PC-9 (cell line): ENCODE measurements around the gene MSH5. TPM values are rescaled to one million over a fixed set of nuclear protein-coding genes. Genes with fewer than 3 reads are reported as not detected.

ENCODE experiments used
- BruUV-seq: library from RNA; stranded (reverse); fragments of 400-500 nt; replicated peaks from 2 replicates; lab custom pipeline; 2021; lab: Mats Ljungman, UMichigan
- CTCF ChIA-PET: fragments of 300-600 bp; sonication (Branson Sonifier 250); formaldehyde crosslinking; loops from one replicate; lab custom pipeline; 2022; ENCODE audit warnings: antibody characterized with exemption; lab: Charles Lee
- POLR2A ChIA-PET: fragments of 300-600 bp; sonication (Branson Sonifier 250); formaldehyde crosslinking; loops from one replicate; lab custom pipeline; 2022; ENCODE audit warnings: antibody characterized with exemption; ENCODE audit not compliant: unreplicated experiment; lab: Charles Lee
- DNase-seq, 2 experiments: peaks; one replicate each; pipeline versions ENCODE4 v3.0.0 to v3.0.0-alpha.2; 2015 to 2022; ENCODE audit warnings: mixed read lengths in 1 of 2
- H2AFZ ChIP-seq: fragments of 200-600 bp; sonication (generic); 2 replicates; pipeline ENCODE4 v1.8.1; 2017; ENCODE audit warnings: antibody characterized with exemption
- H3F3A ChIP-seq: fragments of 200-600 bp; sonication (generic); 2 replicates; pipeline ENCODE4 v1.8.1; 2017; ENCODE audit warnings: antibody characterized with exemption, mild to moderate bottlenecking, low read depth; ENCODE audit not compliant: insufficient read depth
- H3K27ac ChIP-seq: fragments of 200-600 bp; sonication (generic); 2 replicates; pipeline ENCODE4 v1.6.1; 2016; ENCODE audit warnings: mixed run types
- H3K27me3 ChIP-seq: fragments of 200-600 bp; sonication (generic); 2 replicates; pipeline ENCODE4 v1.6.1; 2016; ENCODE audit warnings: low read depth, mixed run types; ENCODE audit not compliant: insufficient read depth
- H3K36me3 ChIP-seq: fragments of 200-600 bp; sonication (generic); 2 replicates; pipeline ENCODE4 v1.6.1; 2016; ENCODE audit warnings: low read depth, mixed run types
- H3K4me1 ChIP-seq: fragments of 200-600 bp; sonication (generic); replicated peaks from 2 replicates; pipeline ENCODE4 v1.6.1; 2016; ENCODE audit warnings: mixed run types; ENCODE audit not compliant: insufficient read depth
- H3K4me2 ChIP-seq: fragments of 200-600 bp; sonication (generic); 2 replicates; pipeline ENCODE4 v1.6.1; 2017; ENCODE audit warnings: mixed run types
- H3K4me3 ChIP-seq: fragments of 200-600 bp; sonication (generic); 2 replicates; pipeline ENCODE4 v1.6.1; 2016; ENCODE audit warnings: mixed run types
- H3K79me2 ChIP-seq: fragments of 200-600 bp; sonication (generic); 2 replicates; pipeline ENCODE4 v1.6.1; 2017; ENCODE audit warnings: low read depth, mixed run types
- H3K9me2 ChIP-seq: fragments of 200-600 bp; sonication (generic); 2 replicates; pipeline ENCODE4 v1.8.1; 2017; ENCODE audit warnings: mild to moderate bottlenecking; ENCODE audit not compliant: insufficient read depth
- H3K9me3 ChIP-seq: fragments of 200-600 bp; sonication (generic); 2 replicates; pipeline ENCODE4 v1.8.1; 2016; ENCODE audit warnings: low read depth; ENCODE audit not compliant: insufficient read depth
- H4K20me1 ChIP-seq: fragments of 200-600 bp; sonication (generic); 2 replicates; pipeline ENCODE4 v1.8.1; 2017; ENCODE audit not compliant: insufficient read depth
- CTCF ChIP-seq: fragments of 200-600 bp; sonication (generic); conservative IDR thresholded peaks from 2 replicates; pipeline ENCODE4 v1.6.1; 2017; ENCODE audit warnings: mixed run types, antibody characterized with exemption, mild to moderate bottlenecking, moderate library complexity
- EZH2 ChIP-seq: fragments of 200-600 bp; sonication (generic); IDR thresholded peaks from 2 replicates; pipeline ENCODE4 v1.8.0; 2017; ENCODE audit warnings: antibody characterized with exemption, low read depth
- intact Hi-C: fragments of 100-400 bp; cut with micrococcal nuclease; formaldehyde crosslinking; loops from one replicate; pipeline ENCODE4 v1.10.0; 2022; ENCODE audit not compliant: unreplicated experiment
- total RNA-seq: library from RNA; stranded (reverse); gene quantifications from 2 replicates; pipeline ENCODE4 v1.2.3, GENCODE V29; 2021

Gene MSH5
- total RNA-seq, 1 experiment from 2014 or later: 50.0 TPM

- Histone ChIP-seq H3K4me1 (no peaks in the 10 kb centered on the region; the same call in 1 of the 2 replicates), H3K27ac (no peak overlapping the region), H3F3A (no peaks in the 10 kb centered on the region), H3K4me3 (no peak overlapping the region), H3K27me3 (no peaks in the 10 kb centered on the region), H3K79me2 (no peaks in the 10 kb centered on the region), H3K36me3 (no peaks in the 10 kb centered on the region), H4K20me1 (no peaks in the 10 kb centered on the region), H3K4me2 (no peak overlapping the region), H3K9me3 (no peaks in the 10 kb centered on the region), H3K9me2 (no peaks in the 10 kb centered on the region), H2AFZ (no peak overlapping the region)
- intact Hi-C loops: no loop called here
- BruUV-seq: no TSS peak
- no peak for TF ChIP-seq EZH2
- no peak for TF ChIP-seq CTCF
- ChIA-PET CTCF (interaction anchor here (0.5 kb wide), 1 partner anchor 17 kb away, joined by 3 read pairs; no protein-coding TSS in a partner anchor), POLR2A (no interaction called here)
- no peak for DNase-seq
These were observed 29.1 kb upstream of the MSH5 start for GRCh38 chr6:31710523-31711219.

- ChIA-PET POLR2A (no interaction called here), CTCF (interaction anchor here (0.5 kb wide), 2 partner anchors 17 to 59 kb away, joined by 3 to 15 read pairs; no protein-coding TSS in a partner anchor)
- Histone ChIP-seq H3K4me2 (no peak overlapping the region), H3K9me2 (no peaks in the 10 kb centered on the region), H4K20me1 (no peaks in the 10 kb centered on the region), H3K27me3 (no peaks in the 10 kb centered on the region), H3K27ac (no peak overlapping the region), H3K4me3 (no peak overlapping the region), H3K79me2 (no peaks in the 10 kb centered on the region), H3F3A (no peaks in the 10 kb centered on the region), H2AFZ (no peak overlapping the region), H3K9me3 (no peaks in the 10 kb centered on the region), H3K4me1 (no peaks in the 10 kb centered on the region; the same call in 1 of the 2 replicates), H3K36me3 (no peaks in the 10 kb centered on the region)
- no peak for DNase-seq
- intact Hi-C loops: no loop called here
- TF ChIP-seq CTCF: no peak
- TF ChIP-seq EZH2: no peak
- BruUV-seq: no TSS peak
These were observed 28.6 kb upstream of the MSH5 start for GRCh38 chr6:31711233-31711632.

- ChIA-PET POLR2A (interaction anchor here (0.5 kb wide), 1 partner anchor 108 kb away, joined by 14 read pairs; no protein-coding TSS in a partner anchor), CTCF (interaction anchor here (1.1 kb wide), 1 partner anchor 27 kb away, joined by 3 read pairs; the partner anchor contains the start of gene MSH5)
- Histone ChIP-seq H3K4me3 (no peak overlapping the region), H3K9me3 (no peaks in the 10 kb centered on the region), H3K4me1 (peaks cover 2% of the 10 kb centered on the region), H3K9me2 (no peaks in the 10 kb centered on the region), H3K4me2 (no peak overlapping the region), H3K36me3 (no peaks in the 10 kb centered on the region), H3F3A (peaks cover under 1% of the 10 kb centered on the region; the same call in 1 of the 2 replicates), H2AFZ (no peak overlapping the region), H3K27ac (no peak overlapping the region), H3K27me3 (no peaks in the 10 kb centered on the region), H4K20me1 (no peaks in the 10 kb centered on the region), H3K79me2 (no peaks in the 10 kb centered on the region)
- TF ChIP-seq CTCF: peak; percentile 33; the same call in 1 of the 2 replicates
- no peak for TF ChIP-seq EZH2
- no TSS peak for BruUV-seq
- no peak for DNase-seq
- intact Hi-C loops: no loop called here
These were observed 27.5 kb upstream of the MSH5 start for GRCh38 chr6:31712296-31712695.
